H1 (cell line): ENCODE results near the gene PDE6D. TPM values are rescaled to one million over a fixed set of nuclear protein-coding genes. Genes with fewer than 3 reads are reported as not detected.

ENCODE experiments used
- CTCF ChIA-PET: fragments of 300-600 bp; sonication (Branson Sonifier 250); formaldehyde crosslinking; loops from one replicate; lab custom pipeline; 2021; ENCODE audit not compliant: partially characterized antibody; lab: Charles Lee
- POLR2A ChIA-PET: fragments of 300-600 bp; sonication (Branson Sonifier 250); formaldehyde crosslinking; loops from one replicate; lab custom pipeline; 2021; ENCODE audit warnings: inconsistent platforms; ENCODE audit not compliant: partially characterized antibody; lab: Charles Lee
- DNase-seq, 2 experiments: peaks; one replicate each; pipeline versions ENCODE4 v3.0.0 to v3.0.0-alpha.2; 2010 to 2022; ENCODE audit warnings: low spot score in 2 of 2, low read depth in 1 of 2, mixed read lengths in 1 of 2
- FAIRE-seq: peaks from 2 replicates; lab custom pipeline; 2011; peaks lifted over from hg19 to GRCh38; lab: Jason Lieb, UNC
- H2AFZ ChIP-seq: 2 replicates; pipeline ENCODE4 v1.8.1; 2012; ENCODE audit warnings: low read length, inconsistent platforms
- H2AK5ac ChIP-seq: 2 replicates; pipeline ENCODE4 v1.6.1; 2013; ENCODE audit warnings: low read depth, low read length
- H2BK120ac ChIP-seq: replicated peaks from 2 replicates; pipeline ENCODE3; 2013; ENCODE audit warnings: low read depth, low read length, inconsistent platforms
- H2BK12ac ChIP-seq: 2 replicates; pipeline ENCODE4 v1.6.1; 2013; ENCODE audit warnings: low read depth, low read length
- H2BK15ac ChIP-seq: 2 replicates; pipeline ENCODE4 v1.6.1; 2013; ENCODE audit warnings: low read length
- H2BK20ac ChIP-seq: 2 replicates; pipeline ENCODE4 v1.6.1; 2013; ENCODE audit warnings: low read length
- H2BK5ac ChIP-seq: 2 replicates; pipeline ENCODE4 v1.6.1; 2013; ENCODE audit warnings: low read depth, low read length
- H3K14ac ChIP-seq: 2 replicates; pipeline ENCODE4 v1.6.1; 2013; ENCODE audit warnings: inconsistent platforms; ENCODE audit not compliant: insufficient read length
- H3K18ac ChIP-seq: 2 replicates; pipeline ENCODE4 v1.6.1; 2013; ENCODE audit warnings: low read length; ENCODE audit errors: extremely low read depth
- H3K23ac ChIP-seq: 2 replicates; pipeline ENCODE4 v1.6.1; 2013; ENCODE audit warnings: inconsistent platforms; ENCODE audit not compliant: insufficient read length
- H3K23me2 ChIP-seq: 2 replicates; pipeline ENCODE4 v1.6.1; 2013; ENCODE audit warnings: low read depth, low read length
- H3K27ac ChIP-seq: 2 replicates; pipeline ENCODE4 v1.6.1; 2011; ENCODE audit warnings: low read depth, low read length, inconsistent platforms
- H3K27me3 ChIP-seq, 4 experiments: replicated peaks in 1 of 4; 1 replicate in 1 of 4; 2 replicates in 3 of 4; pipeline versions ENCODE4 v1.6.1 to v1.8.1; 2011 to 2013; ENCODE audit warnings: low read length in 3 of 4, mild to moderate bottlenecking in 3 of 4, inconsistent platforms in 2 of 4, mixed read lengths in 2 of 4, moderate library complexity in 1 of 4; ENCODE audit not compliant: control insufficient read depth in 3 of 4, insufficient read depth in 3 of 4; ENCODE audit errors: extremely low read depth in 1 of 4
- H3K36me3 ChIP-seq, 4 experiments: 2 replicates each; pipeline versions ENCODE4 v1.6.1 to v1.8.1; 2011 to 2013; ENCODE audit warnings: mild to moderate bottlenecking in 4 of 4, low read length in 3 of 4, moderate library complexity in 2 of 4, control low read depth in 1 of 4, inconsistent platforms in 1 of 4; ENCODE audit not compliant: insufficient read depth in 4 of 4, control insufficient read depth in 2 of 4
- H3K4ac ChIP-seq: replicated peaks from 2 replicates; pipeline ENCODE3; 2013; ENCODE audit warnings: low read length, low read depth, mixed read lengths, inconsistent platforms; ENCODE audit not compliant: insufficient read length
- H3K4me1 ChIP-seq, 4 experiments: replicated peaks in 1 of 4; 1 replicate in 1 of 4; 2 replicates in 3 of 4; pipeline versions ENCODE4 v1.6.1 to v1.8.1; 2011 to 2013; ENCODE audit warnings: low read length in 3 of 4, inconsistent platforms in 2 of 4, mixed read lengths in 1 of 4; ENCODE audit not compliant: insufficient read depth in 4 of 4, control insufficient read depth in 3 of 4
- H3K4me2 ChIP-seq, 2 experiments: 2 replicates each; pipeline versions ENCODE4 v1.6.1 to v1.8.1; 2011 to 2013; ENCODE audit warnings: low read depth in 2 of 2, low read length in 2 of 2, control low read depth in 1 of 2, inconsistent platforms in 1 of 2, mild to moderate bottlenecking in 1 of 2; ENCODE audit not compliant: insufficient read depth in 1 of 2
- H3K4me3 ChIP-seq, 4 experiments: fragments of 200-600, 300-600 bp in 1 of 4; sonication (generic), shearing (Covaris generic), sonication (Bioruptor Twin) in 1 of 4; 2 replicates each; pipeline versions ENCODE4 v1.5.1 to v1.8.1; 2011 to 2016; ENCODE audit warnings: low read length in 4 of 4, low read depth in 3 of 4, control low read depth in 2 of 4, inconsistent platforms in 2 of 4, mild to moderate bottlenecking in 2 of 4, mixed read lengths in 1 of 4, moderate library complexity in 1 of 4; ENCODE audit not compliant: insufficient read depth in 2 of 4; ENCODE audit errors: extremely low read depth in 1 of 4
- H3K56ac ChIP-seq: replicated peaks from 2 replicates; pipeline ENCODE3; 2013; ENCODE audit warnings: low read depth, mild to moderate bottlenecking, mixed read lengths, low read length, inconsistent platforms; ENCODE audit not compliant: insufficient read length
- H3K79me1 ChIP-seq: 2 replicates; pipeline ENCODE4 v1.6.1; 2013; ENCODE audit warnings: low read depth, low read length, control low read depth
- H3K79me2 ChIP-seq, 2 experiments: 2 replicates each; pipeline versions ENCODE4 v1.6.1 to v1.8.1; 2012 to 2013; ENCODE audit warnings: low read length in 2 of 2, mild to moderate bottlenecking in 2 of 2, inconsistent platforms in 1 of 2; ENCODE audit not compliant: insufficient read depth in 2 of 2, control insufficient read depth in 1 of 2
- H3K9ac ChIP-seq, 4 experiments: replicated peaks in 1 of 4; 1 replicate in 1 of 4; 2 replicates in 3 of 4; pipeline versions ENCODE4 v1.6.1 to v1.8.1; 2011 to 2013; ENCODE audit warnings: low read depth in 3 of 4, low read length in 3 of 4, control low read depth in 2 of 4, mild to moderate bottlenecking in 2 of 4, moderate library complexity in 2 of 4, inconsistent platforms in 1 of 4; ENCODE audit errors: extremely low read depth in 1 of 4
- H3K9me3 ChIP-seq, 2 experiments: 2 replicates each; pipeline versions ENCODE4 v1.6.1 to v1.8.1; 2012 to 2013; ENCODE audit warnings: mild to moderate bottlenecking in 2 of 2, moderate library complexity in 2 of 2, control low read depth in 1 of 2, inconsistent platforms in 1 of 2, low read depth in 1 of 2, low read length in 1 of 2, mixed read lengths in 1 of 2; ENCODE audit not compliant: insufficient read depth in 2 of 2
- H4K20me1 ChIP-seq, 2 experiments: replicated peaks in 1 of 2; 2 replicates each; pipeline versions ENCODE3 to v1.8.1; 2011 to 2013; ENCODE audit warnings: inconsistent platforms in 2 of 2, low read length in 2 of 2, mild to moderate bottlenecking in 1 of 2; ENCODE audit not compliant: insufficient read depth in 2 of 2, control insufficient read depth in 1 of 2
- H4K5ac ChIP-seq: 2 replicates; pipeline ENCODE4 v1.6.1; 2013; ENCODE audit warnings: low read length, low read depth, mixed read lengths, inconsistent platforms; ENCODE audit not compliant: insufficient read length
- H4K8ac ChIP-seq: 2 replicates; pipeline ENCODE4 v1.8.0; 2013; ENCODE audit warnings: mild to moderate bottlenecking, moderate library complexity, low read length, inconsistent platforms; ENCODE audit not compliant: insufficient read depth; ENCODE audit errors: extremely low read depth
- H4K91ac ChIP-seq: replicated peaks from 2 replicates; pipeline ENCODE3; 2013; ENCODE audit warnings: low read length, mixed read lengths, inconsistent platforms; ENCODE audit not compliant: insufficient read length
- ASH2L ChIP-seq: fragments of 200-600, 300-600 bp; sonication (generic); IDR thresholded peaks from one replicate; pipeline ENCODE4 v1.7.1; 2017; ENCODE audit warnings: low read length
- CEBPB ChIP-seq: IDR thresholded peaks from 2 replicates; pipeline ENCODE4 v1.6.1; 2012; ENCODE audit warnings: low read depth, low read length
- CHD2 ChIP-seq: IDR thresholded peaks from 2 replicates; pipeline ENCODE4 v1.6.1; 2012; ENCODE audit warnings: low read length, improper control_type of control experiment
- EP300 ChIP-seq, 2 experiments: IDR thresholded peaks; 1 replicate in 1 of 2; 2 replicates in 1 of 2; pipeline ENCODE4 v1.6.1; 2011 to 2012; ENCODE audit warnings: low read depth in 2 of 2, low read length in 2 of 2, mild to moderate bottlenecking in 2 of 2, borderline replicate concordance in 1 of 2, inconsistent platforms in 1 of 2, moderate library complexity in 1 of 2
- POLR2AphosphoS5 ChIP-seq: IDR thresholded peaks from 2 replicates; pipeline ENCODE4 v1.6.1; 2011; ENCODE audit warnings: low read depth, low read length
- RAD21 ChIP-seq, 2 experiments: IDR thresholded peaks in 1 of 2; conservative IDR thresholded peaks in 1 of 2; 2 replicates each; pipeline ENCODE4 v1.6.1; 2011; ENCODE audit warnings: low read depth in 2 of 2, low read length in 2 of 2, improper control_type of control experiment in 1 of 2, inconsistent platforms in 1 of 2, mild to moderate bottlenecking in 1 of 2, moderate library complexity in 1 of 2
- WGBS, 2 experiments: shearing (Covaris generic) in 1 of 2; methylation state at CpG; one replicate each; pipeline versions ENCODE4 v1.1.6 to v1.1.7; 2013 to 2015; ENCODE audit warnings: low lambda C conversion rate in 2 of 2, mixed read lengths in 2 of 2, inconsistent platforms in 1 of 2, low coverage in 1 of 2, missing lambda C conversion rate in 1 of 2; ENCODE audit not compliant: insufficient replicate concordance in 2 of 2, insufficient coverage in 1 of 2, insufficient read length in 1 of 2; ENCODE audit errors: extremely low coverage in 1 of 2, missing lambda C conversion rate in 1 of 2; 5-methylcytosine and 5-hydroxymethylcytosine counted together
- long read RNA-seq, 2 experiments: library from RNA in 1 of 2; library from capped mRNA in 1 of 2; stranded (forward); transcript quantifications; one replicate each; pipeline ENCODE4 v2.0.0, GENCODE V29; 2021; ENCODE audit warnings: inconsistent platforms in 1 of 2
- polyA minus RNA-seq, 3 experiments: library from RNA; depleted of rRNA, polyadenylated mRNA; stranded (reverse); fragments of >200 nt; gene quantifications; 1 replicate in 2 of 3; 2 replicates in 1 of 3; pipeline ENCODE4 v1.2.3, GENCODE V29; 2011
- polyA plus RNA-seq, 7 experiments: library from polyadenylated mRNA; depleted of rRNA in 3 of 7; stranded (reverse) in 5 of 7; unstranded in 2 of 7; fragments of >200 nt in 5 of 7; fragments of 200-250 nt in 2 of 7; gene quantifications; 1 replicate in 5 of 7; 2 replicates in 1 of 7; 4 replicates in 1 of 7; pipeline versions ENCODE4 v1.2.1 to v1.2.3, GENCODE V29; 2011 to 2013; ENCODE audit warnings: missing spikeins in 2 of 7, mixed read lengths in 2 of 7
- total RNA-seq: library from RNA; stranded (reverse); fragmentation: NEBNext Ultra II Directional; extraction: Animal tissue kit (Norgen Biotek cat#: 25700); gene quantifications from 2 replicates; pipeline ENCODE4 v1.2.1, GENCODE V29; 2021
- TF ChIP-seq, protein P1 (sequence below): IDR thresholded peaks from 2 replicates; pipeline ENCODE4 v1.6.1; 2012; ENCODE audit warnings: inconsistent platforms

PDE6D gene
- 33.7 and 37.8 TPM in 2 replicates for total RNA-seq
- polyA plus RNA-seq (2011; rRNA removed), result 44.0 and 63.9 TPM in 2 replicates
- 50.1 TPM for polyA plus RNA-seq (2011; cell fraction: cytosol; rRNA removed)
- polyA plus RNA-seq (2011; cell fraction: nucleus; rRNA removed), result 28.7 TPM
- 31.6 to 39.6 TPM (median 33.4 TPM) in 4 replicates for polyA plus RNA-seq (2012, experiment 1 of 2)
- 43.2 TPM for polyA plus RNA-seq (2012, experiment 2 of 2)
- polyA plus RNA-seq (2013, experiment 1 of 2), result 29.9 TPM
- polyA plus RNA-seq (2013, experiment 2 of 2), result 29.0 TPM
- 23.6 and 26.5 TPM in 2 replicates for polyA minus RNA-seq (2011; rRNA and poly(A)+ RNA removed)
- polyA minus RNA-seq (2011; cell fraction: cytosol; rRNA and poly(A)+ RNA removed), result 12.4 TPM
- 13.5 TPM for polyA minus RNA-seq (2011; cell fraction: nucleus; rRNA and poly(A)+ RNA removed)
- long read RNA-seq, experiment 1, transcript PDE6D-201 (5 exons, 1,175 nt), result major isoform, 24 of 31 reads
- long read RNA-seq, experiment 1, partial matches to known transcripts, result 1 of 31 reads
- long read RNA-seq, experiment 1, other reads (novel, unspliced or antisense), result 5 of 31 reads
- long read RNA-seq, experiment 2, transcript PDE6D-201 (5 exons, 1,175 nt), result major isoform, 74 of 84 reads
- long read RNA-seq, experiment 2, partial matches to known transcripts, result 0 of 84 reads
- long read RNA-seq, experiment 2, other reads (novel, unspliced or antisense), result 9 of 84 reads

DNA sequence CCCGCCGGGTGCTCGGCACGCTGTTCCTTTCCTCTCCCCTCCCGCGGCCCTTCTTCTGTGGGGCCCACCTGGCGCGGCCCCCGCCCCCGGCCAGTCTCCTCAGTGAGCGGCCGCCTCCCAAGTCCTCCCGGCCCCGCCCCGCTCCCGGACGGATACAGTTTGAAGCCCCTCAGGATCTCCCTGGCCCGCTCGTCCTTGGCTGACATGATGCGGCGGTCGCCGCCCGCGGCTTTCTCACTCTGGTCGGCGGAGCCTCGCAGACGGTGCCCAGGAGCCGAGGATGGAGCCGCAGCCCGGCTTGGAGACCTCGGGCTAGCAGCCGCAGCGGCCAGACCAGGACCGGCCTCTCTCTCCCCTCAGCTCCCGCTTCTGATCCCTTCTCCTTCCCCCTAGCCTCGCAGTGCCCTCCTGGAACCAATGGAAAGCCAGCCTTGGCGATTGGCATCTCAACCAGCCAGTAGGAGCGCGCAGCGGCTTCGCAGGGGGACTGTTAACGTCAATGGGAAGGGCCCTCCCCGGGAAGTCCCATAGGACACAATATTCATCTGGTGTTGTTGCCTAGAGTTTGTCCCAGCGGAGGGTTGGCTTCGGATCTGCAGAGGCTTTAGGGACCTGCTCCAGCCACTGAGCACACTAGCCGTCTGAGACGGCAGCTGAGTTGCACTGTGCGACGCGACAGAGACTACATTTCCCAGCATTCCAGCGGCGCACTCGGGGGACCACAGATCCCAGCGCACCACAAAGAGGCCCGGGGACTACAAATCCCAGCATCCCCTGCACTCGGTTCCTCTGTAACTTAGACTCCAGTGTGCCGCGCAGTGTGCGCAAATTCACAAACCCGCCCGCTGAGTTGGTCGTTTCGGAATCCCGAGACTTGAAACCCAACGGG, at the start of gene PDE6D:
TSS of gene PDE6D (minus strand) at position 374 of the 889 bp plus-strand sequence. CDS start at position 206, 168 bp downstream.
- POLR2A ChIA-PET, result interaction anchor here (0.6 to 2.3 kb wide), 6 partner anchors 65 to 1777 kb away, joined by 3 to 6 read pairs (median 5); no protein-coding TSS in a partner anchor
- TF ChIP-seq CHD2 (peak; percentile 93), CEBPB (no peak), RAD21 (IDR thresholded peaks at IDR 0.05 in 1 of 2, conservative IDR thresholded peaks at IDR 0.05 in 1 of 2; ENCODE audit: low read depth in 2 of 2, low read length in 2 of 2) (no peak), EP300 (IDR thresholded peaks at IDR 0.05; ENCODE audit: borderline replicate concordance in 1 of 2, low read depth in 2 of 2, low read length in 2 of 2) (no peak), POLR2AphosphoS5 (peak; percentile 66; the same call in 1 of the 2 replicates), ASH2L (peak; percentile 74)
- TF ChIP-seq, protein P1, sequence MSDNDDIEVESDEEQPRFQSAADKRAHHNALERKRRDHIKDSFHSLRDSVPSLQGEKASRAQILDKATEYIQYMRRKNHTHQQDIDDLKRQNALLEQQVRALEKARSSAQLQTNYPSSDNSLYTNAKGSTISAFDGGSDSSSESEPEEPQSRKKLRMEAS, result no peak

More for the DNA sequence above, at the start of gene PDE6D:
- Histone ChIP-seq H4K91ac (peak within 1 kb of the TSS; percentile 81), H2AK5ac (no peak within 1 kb of the TSS), H3K56ac (no peak within 1 kb of the TSS), H4K5ac (peak within 1 kb of the TSS; percentile 94), H3K36me3 (no peaks in the 10 kb centered on the region), H2BK5ac (peak within 1 kb of the TSS; percentile 92; the same call in 1 of the 2 replicates), H4K8ac (peak within 1 kb of the TSS; percentile 82), H3K9me3 (no peaks in the 10 kb centered on the region), H2AFZ (peak within 1 kb of the TSS; percentile 99), H3K9ac (peak within 1 kb of the TSS; percentile 48 to 78 (median 50)), H3K27me3 (no peaks in the 10 kb centered on the region), H2BK120ac (no peak within 1 kb of the TSS), H3K4me3 (peak within 1 kb of the TSS; percentile 61 to 93 (median 86)), H2BK15ac (no peak within 1 kb of the TSS), H3K27ac (peak within 1 kb of the TSS; percentile 3; the same call in 1 of the 2 replicates), H3K18ac (peak within 1 kb of the TSS; percentile 96), H2BK12ac (no peak within 1 kb of the TSS), H3K4ac (no peak within 1 kb of the TSS), H3K14ac (no peak within 1 kb of the TSS), H4K20me1 (peaks cover 3 to 10% of the 10 kb centered on the region in 2 experiments), H3K23me2 (peaks cover 16% of the 10 kb centered on the region), H3K4me2 (peak within 1 kb of the TSS; percentile 77 to 96), H3K79me2 (peaks cover 3 to 51% of the 10 kb centered on the region in 2 experiments; a peak in 1 of 4 replicates), H2BK20ac (peak within 1 kb of the TSS; percentile 88; the same call in 1 of the 2 replicates), H3K23ac (no peak within 1 kb of the TSS), H3K79me1 (peaks cover 5% of the 10 kb centered on the region; the same call in 1 of the 2 replicates), H3K4me1 (peaks cover 0 to 13% (median 4%) of the 10 kb centered on the region in 4 experiments; a peak in 3 of 7 replicates)
- FAIRE-seq (peak; percentile 83), DNase-seq (peak; percentile 87 to 100)
- CTCF ChIA-PET, result interaction anchor here (1.3 to 1.7 kb wide), 2 partner anchors 96 to 168 kb away, joined by 5 to 7 read pairs; no protein-coding TSS in a partner anchor
- 1% methylated on average over 53 of the region's 67 CpGs; no CpG with 5 or more reads in 1 of the 2 experiments for WGBS, 2 experiments
